GM06990 (cell line): ENCODE results near the gene MAGI2.

ENCODE experiments used
- DNase-seq: peaks from one replicate; pipeline ENCODE4 v3.0.0-alpha.2; 2011; ENCODE audit not compliant: insufficient read length; ENCODE audit errors: extremely low read depth
- H3K27me3 ChIP-seq: replicated peaks from 2 replicates; pipeline ENCODE4 v1.6.0; 2011; ENCODE audit warnings: low read length; ENCODE audit not compliant: control insufficient read depth, insufficient read depth
- H3K36me3 ChIP-seq: 2 replicates; pipeline ENCODE4 v1.5.1; 2011; ENCODE audit warnings: low read length; ENCODE audit not compliant: control insufficient read depth, insufficient read depth
- H3K4me3 ChIP-seq: replicated peaks from 2 replicates; pipeline ENCODE4 v1.5.1; 2011; ENCODE audit warnings: low read depth, mild to moderate bottlenecking, control low read depth, low read length
- TF ChIP-seq, protein P1 (sequence below): IDR thresholded peaks from 2 replicates; pipeline ENCODE4 v1.5.1; 2011; ENCODE audit warnings: low read length, control low read depth, mild to moderate bottlenecking, inconsistent platforms; ENCODE audit not compliant: insufficient read depth, poor library complexity, severe bottlenecking

MAGI2 gene

GRCh38 chr7:79339208-79339925, 114.1 kb downstream of the MAGI2 start:
- Histone ChIP-seq H3K4me3 (no peak overlapping the region), H3K27me3 (no peaks in the 10 kb centered on the region), H3K36me3 (no peaks in the 10 kb centered on the region)
- DNase-seq, result no peak
- TF ChIP-seq, protein P1, sequence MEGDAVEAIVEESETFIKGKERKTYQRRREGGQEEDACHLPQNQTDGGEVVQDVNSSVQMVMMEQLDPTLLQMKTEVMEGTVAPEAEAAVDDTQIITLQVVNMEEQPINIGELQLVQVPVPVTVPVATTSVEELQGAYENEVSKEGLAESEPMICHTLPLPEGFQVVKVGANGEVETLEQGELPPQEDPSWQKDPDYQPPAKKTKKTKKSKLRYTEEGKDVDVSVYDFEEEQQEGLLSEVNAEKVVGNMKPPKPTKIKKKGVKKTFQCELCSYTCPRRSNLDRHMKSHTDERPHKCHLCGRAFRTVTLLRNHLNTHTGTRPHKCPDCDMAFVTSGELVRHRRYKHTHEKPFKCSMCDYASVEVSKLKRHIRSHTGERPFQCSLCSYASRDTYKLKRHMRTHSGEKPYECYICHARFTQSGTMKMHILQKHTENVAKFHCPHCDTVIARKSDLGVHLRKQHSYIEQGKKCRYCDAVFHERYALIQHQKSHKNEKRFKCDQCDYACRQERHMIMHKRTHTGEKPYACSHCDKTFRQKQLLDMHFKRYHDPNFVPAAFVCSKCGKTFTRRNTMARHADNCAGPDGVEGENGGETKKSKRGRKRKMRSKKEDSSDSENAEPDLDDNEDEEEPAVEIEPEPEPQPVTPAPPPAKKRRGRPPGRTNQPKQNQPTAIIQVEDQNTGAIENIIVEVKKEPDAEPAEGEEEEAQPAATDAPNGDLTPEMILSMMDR, result no peak

DNA sequence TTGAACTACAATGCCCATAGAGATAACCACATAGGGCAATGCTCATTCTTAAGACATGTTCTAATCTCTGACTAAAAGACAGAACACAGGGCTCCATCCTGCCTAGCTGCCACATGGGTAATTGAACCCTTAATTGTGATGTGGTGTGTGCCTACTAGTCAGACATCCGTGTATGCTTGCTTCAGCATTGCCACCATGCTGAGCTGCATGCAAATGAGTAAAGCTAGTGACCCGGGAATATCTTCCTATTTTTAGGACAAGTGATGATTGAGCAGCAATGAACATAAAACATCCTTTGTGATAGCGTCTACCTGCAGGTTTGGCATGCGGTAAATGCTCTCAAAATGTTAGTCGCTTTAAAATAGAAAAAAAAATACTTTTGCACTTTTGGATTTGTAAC, 115.8 kb downstream of the MAGI2 start:
- no peaks in the 10 kb centered on the region for H3K27me3 ChIP-seq
- H3K36me3 ChIP-seq, result no peaks in the 10 kb centered on the region
- no peak overlapping the region for H3K4me3 ChIP-seq
- TF ChIP-seq, protein P1, result no peak
- no peak for DNase-seq

DNA sequence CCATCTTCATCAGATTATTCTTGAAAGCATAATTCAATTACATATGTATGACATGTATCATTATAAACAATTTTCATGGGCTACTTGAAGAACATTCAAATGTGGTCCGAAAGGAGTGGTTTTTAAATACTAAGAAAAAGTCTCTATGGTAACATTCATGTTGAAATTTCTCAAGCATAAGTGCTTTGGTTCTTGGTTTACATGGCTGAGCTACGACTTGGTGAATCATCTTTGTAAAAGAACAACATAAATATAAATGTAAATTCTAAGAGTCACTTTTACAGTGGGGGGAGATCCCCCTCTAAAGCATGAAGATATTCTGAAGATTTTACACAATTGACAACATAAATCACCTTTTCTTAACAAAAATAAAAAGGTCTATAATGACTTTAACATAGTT, 118.6 kb downstream of the MAGI2 start:
- Histone ChIP-seq H3K4me3 (no peak overlapping the region), H3K36me3 (no peaks in the 10 kb centered on the region), H3K27me3 (no peaks in the 10 kb centered on the region)
- no peak for DNase-seq
- TF ChIP-seq, protein P1, result no peak

DNA sequence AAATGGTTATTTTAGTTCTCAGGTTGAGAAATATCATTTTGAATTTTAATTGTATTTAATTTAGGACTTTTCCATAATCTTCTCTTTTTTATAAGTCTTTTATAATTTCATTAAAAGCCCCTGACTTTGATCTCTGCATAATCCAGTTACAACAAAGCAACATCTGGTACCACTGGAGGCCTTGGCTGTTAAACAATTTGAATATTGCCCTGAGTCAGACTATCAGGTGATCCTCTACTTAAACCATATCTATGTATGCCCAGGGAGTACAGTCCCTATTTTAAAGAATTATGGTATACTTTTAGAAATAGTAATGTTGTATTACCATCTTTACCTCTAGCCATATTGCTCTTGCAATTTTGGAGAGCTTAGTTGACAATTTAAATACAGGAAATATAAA, 119.1 kb downstream of the MAGI2 start:
- no peak overlapping the region for H3K4me3 ChIP-seq
- H3K27me3 ChIP-seq, result no peaks in the 10 kb centered on the region
- no peaks in the 10 kb centered on the region for H3K36me3 ChIP-seq
- DNase-seq, result no peak
- TF ChIP-seq, protein P1, result no peak

DNA sequence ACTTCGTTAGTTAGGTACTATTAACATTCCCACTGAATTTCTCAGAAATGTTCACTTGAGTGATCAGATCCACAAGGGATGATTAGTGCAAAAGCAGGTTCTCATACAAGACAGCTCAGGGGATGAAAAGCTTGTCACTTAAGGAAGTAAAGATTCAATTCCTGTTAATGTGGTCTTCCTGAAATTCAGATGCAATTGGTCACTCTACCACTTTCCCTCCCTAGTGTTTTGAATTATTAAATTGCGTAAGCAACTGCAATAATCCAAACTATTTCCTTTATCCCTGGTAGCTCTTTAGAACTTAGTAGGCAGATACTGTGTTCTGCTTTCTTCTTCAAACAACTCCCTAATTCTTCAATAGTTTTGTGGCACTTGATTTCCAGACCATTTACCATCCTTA, 121.4 kb downstream of the MAGI2 start:
- Histone ChIP-seq H3K36me3 (no peaks in the 10 kb centered on the region), H3K4me3 (no peak overlapping the region), H3K27me3 (no peaks in the 10 kb centered on the region)
- DNase-seq, result no peak
- TF ChIP-seq, protein P1, result no peak

DNA sequence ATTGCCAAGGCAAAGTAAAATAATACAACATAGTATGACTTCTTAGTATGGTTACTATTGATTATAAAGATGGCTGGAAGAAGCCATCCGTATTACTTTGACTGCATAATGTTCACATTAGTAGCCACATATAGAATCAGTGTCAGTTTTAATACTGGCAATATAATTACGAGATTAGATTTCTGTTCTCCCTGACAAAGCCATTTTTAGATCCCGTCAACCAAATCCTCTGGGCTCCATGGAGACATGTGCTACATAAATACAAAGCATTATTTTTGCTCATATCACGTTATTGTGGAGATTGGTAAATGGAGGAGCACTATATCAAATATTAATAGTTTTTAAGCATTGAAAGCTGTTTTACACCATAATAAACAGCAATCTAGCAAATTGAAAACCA, 124.0 kb downstream of the MAGI2 start:
- TF ChIP-seq, protein P1, result no peak
- DNase-seq, result no peak
- H3K4me3 ChIP-seq, result no peak overlapping the region
- H3K27me3 ChIP-seq, result no peaks in the 10 kb centered on the region
- no peaks in the 10 kb centered on the region for H3K36me3 ChIP-seq
